ENCODE measurements around the gene FYN.
"Not testable (repeated sequence)": the region's sequence is repeated elsewhere in the genome, so short reads cannot be mapped to it uniquely, and the experiment has no call there.

The FYN gene

DNA sequence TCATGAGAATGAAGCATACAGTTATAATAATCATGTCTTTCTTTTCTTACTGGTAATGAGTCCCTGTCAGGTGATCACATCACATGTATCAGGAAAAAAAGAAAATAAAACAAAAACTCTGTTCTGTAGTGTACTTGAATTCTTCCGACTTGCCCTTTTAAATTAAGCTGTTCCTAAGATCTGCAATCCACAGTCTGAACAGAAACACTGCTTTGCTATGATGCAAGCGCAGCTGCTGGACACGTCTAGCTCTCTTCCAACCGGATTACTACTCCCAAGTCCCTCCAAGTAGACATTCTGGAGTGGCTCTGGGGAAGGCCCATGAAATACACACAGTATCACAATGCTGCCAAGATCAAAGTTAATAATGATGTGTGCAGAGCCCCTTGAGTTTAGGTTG lies 83.7 kb downstream of the FYN start:
- no peak overlapping the region for H3K4me3 ChIP-seq (ENCODE audit: low read depth, low read length)
- DNase-seq (ENCODE audit: low read depth), result no peak
- TF ChIP-seq, protein P1, sequence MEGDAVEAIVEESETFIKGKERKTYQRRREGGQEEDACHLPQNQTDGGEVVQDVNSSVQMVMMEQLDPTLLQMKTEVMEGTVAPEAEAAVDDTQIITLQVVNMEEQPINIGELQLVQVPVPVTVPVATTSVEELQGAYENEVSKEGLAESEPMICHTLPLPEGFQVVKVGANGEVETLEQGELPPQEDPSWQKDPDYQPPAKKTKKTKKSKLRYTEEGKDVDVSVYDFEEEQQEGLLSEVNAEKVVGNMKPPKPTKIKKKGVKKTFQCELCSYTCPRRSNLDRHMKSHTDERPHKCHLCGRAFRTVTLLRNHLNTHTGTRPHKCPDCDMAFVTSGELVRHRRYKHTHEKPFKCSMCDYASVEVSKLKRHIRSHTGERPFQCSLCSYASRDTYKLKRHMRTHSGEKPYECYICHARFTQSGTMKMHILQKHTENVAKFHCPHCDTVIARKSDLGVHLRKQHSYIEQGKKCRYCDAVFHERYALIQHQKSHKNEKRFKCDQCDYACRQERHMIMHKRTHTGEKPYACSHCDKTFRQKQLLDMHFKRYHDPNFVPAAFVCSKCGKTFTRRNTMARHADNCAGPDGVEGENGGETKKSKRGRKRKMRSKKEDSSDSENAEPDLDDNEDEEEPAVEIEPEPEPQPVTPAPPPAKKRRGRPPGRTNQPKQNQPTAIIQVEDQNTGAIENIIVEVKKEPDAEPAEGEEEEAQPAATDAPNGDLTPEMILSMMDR (IDR thresholded peaks at IDR 0.05; ENCODE audit: insufficient read depth, low read depth, low read length, missing control alignments), result no peak

DNA sequence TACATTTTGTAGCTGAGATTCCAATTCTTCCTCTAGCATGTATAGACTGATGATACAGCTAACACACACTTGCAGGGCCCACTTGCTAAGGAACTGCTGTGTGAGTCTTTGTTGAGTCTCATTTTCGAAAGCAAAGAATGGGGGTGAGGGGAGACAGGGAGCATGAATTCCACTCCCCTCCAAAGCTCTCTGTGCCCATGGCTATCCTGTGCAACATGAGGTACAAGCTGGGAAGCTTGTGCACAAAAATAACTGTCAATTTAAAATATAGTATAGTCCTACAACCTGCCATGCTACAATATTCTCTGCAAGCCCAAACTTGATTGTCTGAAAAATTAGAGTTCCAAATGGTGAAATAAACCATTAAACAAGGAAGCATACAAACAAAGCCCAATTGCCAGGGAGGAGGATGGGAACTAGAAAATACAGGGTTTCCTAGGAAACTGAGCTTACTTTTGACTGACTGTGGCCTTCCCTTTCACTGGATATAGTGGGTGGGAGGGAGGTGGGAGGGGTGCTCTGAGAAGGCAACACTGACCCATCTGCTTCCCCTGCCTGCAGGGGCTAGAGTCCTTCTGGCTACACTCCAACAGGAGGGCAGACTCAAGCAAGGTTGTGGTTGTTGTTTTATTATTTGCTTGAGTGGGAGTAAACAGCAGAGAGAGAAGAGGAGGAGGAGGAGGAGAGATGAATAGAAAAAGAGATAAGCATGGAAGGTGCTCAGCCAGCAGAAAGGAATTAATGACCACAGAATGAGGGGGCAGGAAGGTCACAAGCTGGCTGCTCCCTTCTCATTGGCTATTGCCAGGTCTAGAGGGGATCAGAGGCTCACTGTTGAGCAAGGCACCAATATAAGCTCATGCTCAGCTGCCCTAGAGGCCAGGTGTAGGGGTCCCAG lies 84.6 kb downstream of the FYN start:
- no peak overlapping the region for H3K4me3 ChIP-seq (ENCODE audit: low read depth, low read length)
- TF ChIP-seq, protein P1 (IDR thresholded peaks at IDR 0.05; ENCODE audit: insufficient read depth, low read depth, low read length, missing control alignments), result no peak
- no peak for DNase-seq (ENCODE audit: low read depth)

DNA sequence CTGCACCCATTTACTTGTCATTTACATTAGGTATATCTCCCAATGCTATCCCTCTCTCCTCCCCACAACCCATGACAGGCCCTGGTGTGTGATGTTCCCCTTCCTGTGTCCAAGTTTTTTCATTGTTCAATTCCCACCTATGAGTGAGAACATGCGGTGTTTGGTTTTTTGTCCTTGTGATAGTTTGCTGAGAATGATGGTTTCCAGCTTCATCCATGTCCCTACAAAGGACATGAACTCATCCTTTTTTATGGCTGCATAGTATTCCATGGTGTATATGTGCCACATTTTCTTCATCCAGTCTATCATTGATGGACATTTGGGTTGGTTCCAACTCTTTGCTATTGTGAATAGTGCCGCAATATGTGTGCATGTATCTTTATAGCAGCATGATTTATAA lies 87.1 kb downstream of the FYN start:
- not testable (repeated sequence) for DNase-seq (ENCODE audit: low read depth); H3K4me3 ChIP-seq (ENCODE audit: low read depth, low read length)

DNA sequence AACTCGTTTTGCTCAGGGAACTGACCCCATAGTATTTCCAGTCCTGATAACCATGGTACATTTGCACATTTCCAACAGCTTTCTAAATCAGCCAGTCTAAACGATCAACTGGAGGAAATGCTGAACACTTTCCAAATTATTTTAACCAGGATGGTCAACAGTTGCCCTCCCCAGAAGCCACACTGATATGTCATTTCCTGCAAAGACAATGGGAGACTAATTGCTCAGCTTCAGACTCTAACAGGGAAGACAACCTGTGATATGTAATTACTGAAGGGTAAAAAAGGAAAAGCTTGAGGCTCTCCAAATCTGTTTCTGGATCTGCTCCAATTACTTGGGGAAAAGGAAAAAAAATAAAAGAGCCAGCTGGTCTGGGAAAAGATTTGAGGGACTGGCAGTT lies 88.8 kb downstream of the FYN start:
- DNase-seq (ENCODE audit: low read depth), result no peak
- no peak overlapping the region for H3K4me3 ChIP-seq (ENCODE audit: low read depth, low read length)
- TF ChIP-seq, protein P1 (IDR thresholded peaks at IDR 0.05; ENCODE audit: insufficient read depth, low read depth, low read length, missing control alignments), result no peak

DNA sequence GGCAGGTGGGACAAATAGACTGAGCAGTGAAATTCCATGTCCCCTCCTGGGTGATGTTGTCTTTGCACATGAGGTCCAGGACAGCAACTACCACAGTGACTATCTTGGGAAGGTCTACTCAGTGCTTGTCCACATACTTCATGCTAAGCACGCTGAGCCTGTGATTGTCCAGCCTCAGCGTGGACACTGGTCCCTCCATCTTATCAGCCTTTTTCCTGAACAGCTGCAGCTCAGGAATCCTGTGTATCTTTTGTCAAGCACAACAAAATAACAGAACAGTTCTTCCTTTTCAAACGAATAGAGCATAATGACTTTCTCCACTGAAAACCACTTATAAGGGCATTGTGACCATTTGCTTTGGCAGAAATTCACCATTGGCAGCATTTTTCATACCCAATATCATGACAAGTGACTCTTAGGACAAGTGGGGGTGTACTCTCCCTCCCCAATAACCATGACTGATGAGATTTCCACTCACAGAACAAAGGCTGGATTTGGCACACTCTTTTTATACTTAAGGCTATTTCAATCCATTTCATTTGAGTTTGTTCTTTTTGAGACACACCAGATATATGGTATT lies 90.3 kb downstream of the FYN start:
- no peak for DNase-seq (ENCODE audit: low read depth)
- no peak overlapping the region for H3K4me3 ChIP-seq (ENCODE audit: low read depth, low read length)

DNA sequence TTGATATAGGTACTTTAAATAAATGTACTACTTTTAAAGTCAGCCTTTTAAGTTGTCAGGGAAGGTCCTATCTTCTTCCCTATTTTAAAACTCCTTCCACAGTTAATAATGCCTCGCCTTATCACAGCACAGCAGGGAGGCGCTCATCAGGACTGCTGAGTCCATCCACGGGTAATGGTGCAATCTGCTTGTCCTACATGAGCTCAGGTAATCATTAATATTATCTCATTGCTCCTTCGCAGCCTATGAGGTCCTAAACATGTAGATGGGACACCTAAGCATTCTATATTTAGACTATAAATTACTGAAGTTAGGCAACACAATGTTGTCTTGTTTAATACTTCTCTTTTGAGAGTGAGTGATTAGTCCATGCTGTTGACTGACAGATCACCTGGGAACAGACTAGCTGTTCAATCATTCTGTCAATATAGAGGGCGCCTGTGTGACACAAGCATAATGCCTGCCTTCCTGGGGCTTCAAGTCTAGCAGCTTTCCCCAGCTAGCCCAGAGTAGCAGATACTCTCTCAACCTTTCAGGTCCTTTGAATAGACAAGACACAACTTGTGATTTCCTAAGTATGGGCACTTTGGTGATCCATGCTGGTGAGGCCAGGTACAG lies 91.0 kb downstream of the FYN start:
- TF ChIP-seq, protein P1 (IDR thresholded peaks at IDR 0.05; ENCODE audit: insufficient read depth, low read depth, low read length, missing control alignments), result no peak
- DNase-seq (ENCODE audit: low read depth), result no peak
- H3K4me3 ChIP-seq (ENCODE audit: low read depth, low read length), result no peak overlapping the region

More for the DNA sequence above, 90.3 kb downstream of the FYN start:
- TF ChIP-seq, protein P1 (IDR thresholded peaks at IDR 0.05; ENCODE audit: insufficient read depth, low read depth, low read length, missing control alignments), result no peak

DNA sequence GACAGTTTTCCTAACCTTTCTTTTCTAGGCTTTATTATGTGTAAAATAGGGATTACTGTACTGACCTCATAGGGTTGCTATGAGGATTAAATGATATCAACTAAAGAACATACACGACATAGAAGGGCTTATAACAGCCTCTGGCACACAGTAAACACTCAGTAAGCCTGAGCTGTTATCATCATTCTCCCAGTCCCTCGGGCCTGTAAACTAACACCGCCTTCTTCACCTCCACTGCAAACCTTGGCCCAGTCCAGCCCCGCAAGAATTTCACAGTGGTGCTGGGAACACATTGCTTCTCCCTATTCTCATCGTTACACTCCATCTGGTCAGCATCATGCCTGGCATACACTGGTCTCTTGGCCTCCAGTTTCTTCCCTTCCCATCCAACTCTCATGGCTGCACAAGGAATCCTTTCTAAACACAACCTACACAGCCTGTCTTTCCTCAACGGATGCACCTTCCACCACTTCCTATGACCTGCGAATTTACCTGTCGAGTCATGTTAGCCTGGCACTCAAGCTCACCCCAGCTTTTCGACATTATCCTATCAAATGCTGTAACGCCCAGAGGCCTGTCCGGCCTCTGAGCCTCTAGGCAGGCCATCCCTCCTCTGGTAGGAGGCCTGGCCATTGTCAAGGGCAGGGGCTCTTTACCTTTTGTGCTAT lies 92.1 kb downstream of the FYN start:
- H3K4me3 ChIP-seq (ENCODE audit: low read depth, low read length), result no peak overlapping the region
- no peak for DNase-seq (ENCODE audit: low read depth)
- TF ChIP-seq, protein P1 (IDR thresholded peaks at IDR 0.05; ENCODE audit: insufficient read depth, low read depth, low read length, missing control alignments), result no peak
